Kidney tubule cell (primary cell): ENCODE data around the gene TP53TG5.

Source experiments
- DNase-seq: peaks from one replicate; pipeline ENCODE4 v3.0.0-alpha.2; 2018; ENCODE audit warnings: low spot score

TP53TG5 gene

DNA sequence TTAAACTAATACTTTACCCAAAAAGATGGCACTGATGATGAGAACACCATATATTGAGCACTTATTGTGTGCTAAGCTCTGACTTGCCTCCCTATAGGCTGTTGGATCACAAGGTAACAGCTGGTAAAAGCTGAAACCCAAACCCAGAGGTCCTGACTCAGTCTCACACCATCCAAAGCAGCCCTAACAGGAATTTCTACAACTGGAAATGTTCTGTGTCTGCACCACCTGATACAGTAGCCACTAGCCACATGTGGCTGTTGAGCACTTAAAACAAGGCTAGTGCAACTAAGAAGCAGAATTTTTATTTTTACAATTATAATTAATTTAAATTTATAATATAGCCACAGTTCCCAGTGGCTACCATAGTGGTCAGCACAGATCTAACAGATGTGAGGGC lies 54.4 kb downstream of the TP53TG5 start:
- peak; percentile 29 for DNase-seq

DNA sequence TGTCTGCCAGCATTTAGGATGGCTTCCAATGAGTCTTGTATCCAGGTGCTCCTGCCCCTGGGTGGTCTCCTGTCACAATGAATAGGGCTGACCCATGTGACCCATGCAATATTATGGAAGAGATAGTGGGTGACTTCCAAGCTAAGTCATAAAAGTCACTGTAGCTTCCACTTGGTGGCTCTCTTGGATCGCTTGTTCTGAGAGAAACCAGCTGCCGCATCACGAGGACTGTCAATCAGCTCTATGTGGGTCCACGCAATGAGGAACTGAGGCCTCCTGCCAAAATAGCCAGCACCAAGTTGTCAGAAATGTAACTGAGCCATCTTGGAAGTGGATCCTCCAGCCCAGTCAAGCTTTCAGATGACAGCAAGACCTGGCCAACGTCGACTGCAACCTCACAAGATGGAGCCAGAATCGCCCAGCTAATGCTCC lies 55.2 kb downstream of the TP53TG5 start:
- peak; percentile 64 for DNase-seq
